GM19438 (cell line): ENCODE data around the gene ST8SIA1.

Source experiments
- ATAC-seq: cut with Tn5 transposase; IDR thresholded peaks from one replicate; pipeline ENCODE4 v1.9.1; 2021; ENCODE audit warnings: low read depth; ENCODE audit not compliant: unreplicated experiment

The ST8SIA1 gene

DNA sequence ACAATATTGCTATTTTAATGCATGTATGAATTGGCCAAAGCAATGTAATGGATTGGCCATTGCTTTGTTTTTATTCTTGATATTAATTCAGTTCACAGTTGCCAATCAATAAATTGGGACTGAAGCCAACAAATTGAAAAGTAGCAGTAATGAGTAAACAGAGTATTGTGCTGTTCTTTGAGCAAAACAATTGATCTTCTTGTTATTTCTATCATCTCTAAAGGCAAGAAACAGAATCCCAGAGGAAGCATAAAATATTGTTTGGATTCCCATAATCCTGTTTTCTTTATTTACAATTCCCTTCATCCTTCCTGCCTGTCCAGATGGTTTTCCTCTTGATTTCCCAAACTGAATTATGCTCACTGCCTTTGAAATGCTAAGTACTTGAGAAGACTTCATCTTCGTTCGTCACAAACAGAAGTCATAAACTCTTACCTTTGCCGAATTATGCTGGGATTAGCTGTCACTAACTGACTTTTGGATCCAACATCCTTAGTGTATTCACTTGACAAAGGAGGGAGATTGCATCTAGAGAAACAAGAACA is 85.9 kb downstream of the ST8SIA1 start:
- ATAC-seq, result no peak

DNA sequence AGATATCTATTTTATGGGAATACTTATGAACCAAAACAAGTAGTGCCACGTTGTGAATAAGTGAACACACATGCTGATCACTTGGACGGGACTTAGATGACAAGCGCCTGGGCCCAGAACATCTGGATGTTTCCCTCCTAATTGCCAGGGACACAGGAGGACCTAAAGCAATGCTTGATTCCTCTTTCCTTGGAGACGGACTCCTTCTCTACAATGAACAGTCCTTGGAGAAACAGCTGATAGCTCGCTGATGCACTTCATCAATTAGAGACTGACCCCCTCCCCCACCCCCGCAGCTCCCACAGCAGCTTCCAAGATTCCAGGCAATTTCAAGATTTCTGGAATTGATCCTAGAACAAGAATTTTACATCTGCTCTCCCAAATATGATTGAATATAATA is 86.4 kb downstream of the ST8SIA1 start:
- ATAC-seq, result no peak

DNA sequence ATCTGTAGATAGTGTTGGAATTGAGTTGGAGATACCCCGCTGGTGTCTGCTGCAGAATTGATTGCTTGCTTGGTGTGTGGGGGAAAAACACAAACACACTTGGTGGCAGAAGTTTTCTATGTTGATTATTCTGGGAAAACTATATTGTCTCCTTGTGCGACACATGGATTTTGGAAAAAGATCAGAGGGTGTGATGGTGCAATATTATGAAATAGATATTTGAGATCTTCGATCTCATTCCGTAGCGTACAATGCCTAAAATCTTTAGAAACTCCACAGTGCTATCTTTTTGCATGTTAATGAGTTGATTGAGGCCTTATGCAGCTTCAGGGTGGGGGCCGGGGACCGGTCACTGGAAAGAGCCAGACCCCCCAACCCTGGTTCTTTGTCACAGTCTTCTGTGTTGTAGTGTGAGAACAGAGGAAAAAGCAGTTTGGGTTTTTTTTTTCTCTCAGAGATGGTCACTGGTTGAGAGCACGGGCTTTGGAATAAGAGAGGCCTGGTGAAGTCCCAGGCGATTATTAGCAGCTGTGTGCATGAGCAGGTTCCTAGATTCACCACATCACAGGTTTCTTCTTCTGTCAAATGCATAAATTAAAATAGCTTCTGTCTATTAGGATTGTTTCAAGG is 88.2 kb downstream of the ST8SIA1 start:
- ATAC-seq, result no peak

DNA sequence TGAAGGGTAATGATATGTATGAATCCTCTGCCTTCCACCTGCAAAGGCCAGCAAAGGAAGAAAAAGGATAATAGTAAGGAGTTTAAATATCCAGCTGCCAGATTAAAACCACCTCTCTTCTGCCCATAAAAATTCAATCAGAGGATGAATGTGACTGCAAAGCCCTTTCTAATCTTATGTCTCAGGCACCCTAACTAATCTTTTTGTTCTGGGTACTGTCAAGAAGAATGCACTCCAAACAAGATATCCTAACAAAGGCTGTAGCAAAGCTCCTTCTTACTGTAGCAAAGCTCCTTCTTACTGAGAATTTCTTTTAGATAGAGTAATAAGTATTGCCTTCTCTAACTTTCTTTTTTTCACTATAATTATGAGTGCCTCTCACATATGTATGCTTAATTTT is 91.8 kb downstream of the ST8SIA1 start:
- ATAC-seq, result no peak

DNA sequence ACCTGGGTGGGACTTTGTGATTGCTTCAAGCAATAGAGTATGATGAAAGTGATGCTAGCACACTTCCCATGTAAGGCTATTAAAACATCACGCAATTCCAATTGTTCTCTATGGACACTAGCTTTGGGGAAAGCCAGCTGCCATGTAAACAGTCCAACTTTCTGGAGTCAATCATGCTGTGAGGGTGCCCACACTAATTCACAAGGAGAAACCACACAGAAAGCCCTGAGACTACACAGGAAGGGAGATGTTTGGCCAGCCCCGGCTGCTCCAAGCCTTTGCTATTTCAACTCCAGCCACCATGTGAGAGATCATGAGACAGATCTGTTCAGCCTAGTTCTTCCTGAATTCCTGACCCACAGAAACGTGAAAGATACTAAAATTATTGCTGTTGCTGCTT is 96.3 kb downstream of the ST8SIA1 start:
- no peak for ATAC-seq

DNA sequence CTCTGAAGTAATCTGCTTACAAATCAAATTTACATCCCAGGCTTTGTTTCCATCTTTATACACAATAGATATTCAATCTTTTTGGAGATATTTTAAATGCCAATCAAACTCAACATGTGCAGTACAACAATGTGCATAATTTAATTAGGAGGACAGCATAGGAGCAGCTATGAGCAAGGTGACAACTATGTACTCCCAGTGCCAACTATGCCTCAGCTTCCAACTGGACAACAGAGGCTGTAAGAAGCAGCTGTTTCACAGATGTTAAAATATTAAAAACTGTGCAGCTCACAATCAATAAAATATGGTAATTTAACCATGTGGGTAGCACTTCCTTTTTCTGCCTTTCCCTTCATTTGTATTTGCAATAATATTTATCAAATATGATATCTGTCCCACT is 99.9 kb downstream of the ST8SIA1 start:
- ATAC-seq, result no peak

DNA sequence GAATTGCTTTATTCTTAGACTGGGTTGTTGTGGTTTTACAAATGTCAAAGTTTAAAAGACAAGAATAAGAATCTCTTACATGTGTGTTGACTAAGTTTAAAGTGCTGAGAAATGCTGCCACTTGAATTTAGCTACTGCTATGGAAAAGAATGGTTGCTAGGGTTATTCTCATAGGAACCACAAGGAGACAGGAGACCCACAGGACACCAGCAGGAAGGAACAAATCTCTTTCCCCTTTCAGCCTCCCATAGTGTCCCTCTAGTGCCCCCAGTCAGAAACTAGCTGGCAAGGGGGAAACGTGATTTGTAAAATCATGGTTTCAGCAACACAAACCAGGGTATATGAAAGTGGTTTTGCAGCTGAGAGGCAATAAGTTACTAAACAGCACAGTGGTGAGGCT is 102.7 kb downstream of the ST8SIA1 start:
- ATAC-seq, result no peak

DNA sequence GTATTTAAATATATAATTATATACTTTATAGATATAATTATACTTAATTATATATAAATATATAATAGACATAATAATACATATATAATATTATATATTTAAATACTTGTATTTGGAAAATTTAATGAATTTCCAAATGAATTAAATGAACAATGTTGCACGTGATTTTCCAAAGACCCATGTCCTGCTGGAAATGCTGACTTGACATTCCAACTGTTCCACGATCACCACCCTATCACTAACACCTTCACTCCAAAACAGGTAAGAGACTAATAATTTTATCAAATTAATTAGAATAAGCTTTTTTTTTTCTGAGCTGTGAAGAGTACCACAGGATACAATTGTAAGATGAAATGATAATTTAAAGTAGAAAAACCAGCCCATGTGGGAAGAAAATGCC is 103.4 kb downstream of the ST8SIA1 start:
- ATAC-seq, result no peak

DNA sequence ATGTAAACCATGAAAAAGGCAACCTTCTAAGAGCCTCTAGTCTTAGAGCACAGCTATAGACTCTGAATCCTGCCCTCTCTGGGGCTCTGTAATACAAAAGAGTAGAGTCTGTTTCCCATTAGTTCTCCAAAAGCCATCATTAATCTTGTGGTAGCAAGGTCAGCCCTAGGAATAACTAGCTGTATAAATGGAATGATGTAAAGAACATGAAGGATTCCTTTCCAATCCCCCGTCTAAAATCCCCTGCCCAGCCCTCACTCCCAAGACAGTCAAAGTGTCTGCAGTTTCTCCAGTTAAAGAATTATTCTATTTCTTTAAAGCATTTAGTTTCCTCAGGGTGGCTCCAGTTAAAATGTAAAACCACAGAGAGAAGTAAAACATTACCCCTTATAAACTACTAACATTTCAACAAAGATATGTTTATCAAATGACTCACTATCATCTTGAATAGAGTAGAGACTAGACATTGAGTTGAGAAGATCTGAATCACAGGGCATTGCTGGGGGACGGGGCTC is 104.2 kb downstream of the ST8SIA1 start:
- ATAC-seq, result no peak

DNA sequence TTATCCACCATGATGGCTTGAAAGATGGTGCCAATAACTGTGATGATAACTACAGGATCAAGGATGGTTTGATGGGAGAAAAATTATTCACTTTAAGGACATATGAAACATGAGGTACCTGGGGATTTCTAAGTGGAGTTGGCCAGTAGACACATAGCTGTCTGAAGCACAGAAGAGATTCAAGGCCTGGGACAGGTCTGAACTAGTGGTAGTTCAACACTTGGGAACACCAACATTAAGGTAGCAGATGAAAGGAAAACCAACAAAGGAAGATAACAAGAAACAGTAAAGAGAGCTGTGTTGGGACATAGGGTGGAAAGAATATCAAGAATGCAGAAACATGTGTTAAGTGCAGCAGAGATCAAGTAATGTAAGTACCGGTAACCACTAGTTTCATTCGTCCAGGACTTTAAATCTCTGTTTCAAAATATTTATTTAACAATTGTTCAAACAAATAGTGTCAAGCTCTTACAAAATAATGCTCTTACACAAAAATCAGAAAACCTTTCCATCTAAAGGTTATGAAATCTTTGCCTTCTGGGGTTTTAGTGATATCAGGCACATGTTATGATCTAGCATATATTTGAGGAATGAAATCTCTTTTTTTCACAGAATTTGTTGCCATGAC is 104.7 kb downstream of the ST8SIA1 start:
- no peak for ATAC-seq

DNA sequence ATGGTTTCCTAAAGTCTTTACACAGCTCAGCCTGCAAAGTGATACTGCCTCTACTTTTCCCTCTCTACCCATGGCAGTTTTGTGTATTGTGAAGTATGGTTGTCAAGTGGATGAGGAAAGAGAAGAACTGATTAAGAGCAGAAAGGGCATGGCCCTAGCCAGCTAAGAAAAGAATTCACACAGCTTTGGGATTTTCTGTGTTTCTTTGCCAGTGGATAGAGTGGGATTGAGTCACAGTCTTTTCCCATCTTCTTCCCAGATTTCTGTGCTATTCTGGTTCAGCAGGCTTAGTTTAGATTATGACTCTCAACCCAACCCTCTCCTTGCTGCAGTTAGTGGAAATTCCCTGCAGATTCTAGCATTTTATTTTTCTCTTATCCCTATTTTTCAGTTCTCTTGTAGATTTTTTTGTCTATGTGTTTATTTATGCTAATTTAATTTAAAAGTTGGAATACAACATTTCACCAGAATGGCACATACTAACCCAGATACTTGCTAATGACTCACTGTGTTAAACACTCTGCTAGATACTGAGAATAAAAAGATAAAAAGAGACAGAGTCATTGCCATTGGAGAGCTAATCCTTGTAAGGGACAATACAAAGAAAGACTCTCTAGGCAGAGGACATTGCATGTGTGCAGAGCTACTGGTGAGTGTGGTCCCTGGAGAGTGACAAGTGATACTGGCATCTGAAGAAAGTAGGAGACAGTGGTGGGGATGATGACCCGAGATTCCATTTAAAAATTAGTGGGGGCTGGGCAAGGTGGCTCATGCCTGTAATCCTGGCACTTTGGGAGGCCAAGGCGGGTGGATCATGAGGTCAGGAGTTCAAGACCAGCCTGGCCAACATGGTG is 106.3 kb downstream of the ST8SIA1 start:
- ATAC-seq, result no peak

DNA sequence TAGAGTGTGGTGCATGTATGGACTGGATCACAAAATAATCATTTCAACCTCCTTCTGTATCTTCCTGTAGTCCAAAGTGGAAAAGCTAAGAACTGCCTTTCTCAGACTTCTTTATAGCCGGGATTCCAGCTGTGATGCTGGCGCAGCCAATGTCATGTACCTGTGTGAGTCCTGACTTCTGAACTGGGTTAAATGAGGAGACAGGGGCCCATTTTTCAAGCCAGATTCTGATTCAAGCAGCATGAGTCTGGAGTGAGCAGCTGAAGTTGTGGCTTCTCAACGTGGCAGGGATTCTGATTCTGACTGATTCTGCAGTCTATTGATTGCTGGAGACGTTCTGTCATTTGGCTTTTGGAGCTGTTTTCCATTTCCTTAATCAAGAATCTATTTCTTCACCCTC is 111.2 kb downstream of the ST8SIA1 start:
- no peak for ATAC-seq

DNA sequence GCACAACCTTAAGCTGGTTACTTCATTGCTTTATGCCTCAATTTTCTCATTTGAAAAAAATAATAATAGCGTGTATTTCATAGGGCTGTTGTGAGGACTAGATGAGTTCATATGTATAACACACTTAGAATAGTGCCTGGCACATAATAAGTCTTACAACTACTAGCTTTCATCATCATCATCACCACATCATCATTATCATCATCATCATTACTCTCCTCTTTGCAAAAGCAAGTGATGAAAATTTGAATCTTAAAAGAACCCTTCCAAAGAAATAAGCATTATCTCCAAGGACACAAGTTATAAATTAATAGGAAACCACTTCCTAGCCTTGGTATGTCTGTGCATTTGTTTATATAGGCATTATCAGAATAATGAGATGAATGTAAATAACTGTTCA is 117.0 kb downstream of the ST8SIA1 start:
- no peak for ATAC-seq

DNA sequence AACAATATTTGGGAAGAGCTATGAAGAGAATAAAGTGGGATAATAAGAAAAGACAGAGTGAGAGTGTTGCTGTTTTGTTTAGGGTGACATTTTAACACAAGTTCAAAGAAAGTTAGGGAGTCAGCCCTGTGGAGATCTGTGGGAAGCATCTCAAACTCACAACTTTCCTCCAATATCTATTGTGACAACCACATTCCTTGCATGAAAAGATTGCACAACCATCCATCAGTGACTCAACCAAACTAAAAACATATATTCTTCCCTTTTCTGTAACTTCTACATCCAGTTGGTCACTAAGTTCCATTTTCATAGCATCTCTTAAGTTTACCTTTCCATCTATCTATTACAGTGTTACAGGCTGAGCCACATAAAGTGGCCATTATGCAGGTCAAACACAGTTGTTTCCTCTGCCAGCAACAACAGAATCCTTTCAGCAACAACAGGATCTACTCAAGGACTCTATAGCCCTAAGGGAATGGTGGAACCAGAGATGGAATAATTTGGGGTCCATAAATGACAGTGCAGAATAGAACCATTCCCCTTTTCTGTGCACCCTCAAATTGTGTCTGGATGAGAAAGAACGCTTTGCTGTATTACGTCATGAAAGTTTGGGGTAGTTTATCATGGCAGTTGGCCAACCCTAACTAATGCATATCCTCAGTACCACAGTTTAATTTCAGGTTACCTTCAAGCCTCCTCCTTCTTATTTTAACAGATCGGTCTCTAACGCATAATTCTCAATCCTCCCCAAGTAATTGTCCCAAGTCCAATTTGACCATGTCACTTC is 118.8 kb downstream of the ST8SIA1 start:
- no peak for ATAC-seq

DNA sequence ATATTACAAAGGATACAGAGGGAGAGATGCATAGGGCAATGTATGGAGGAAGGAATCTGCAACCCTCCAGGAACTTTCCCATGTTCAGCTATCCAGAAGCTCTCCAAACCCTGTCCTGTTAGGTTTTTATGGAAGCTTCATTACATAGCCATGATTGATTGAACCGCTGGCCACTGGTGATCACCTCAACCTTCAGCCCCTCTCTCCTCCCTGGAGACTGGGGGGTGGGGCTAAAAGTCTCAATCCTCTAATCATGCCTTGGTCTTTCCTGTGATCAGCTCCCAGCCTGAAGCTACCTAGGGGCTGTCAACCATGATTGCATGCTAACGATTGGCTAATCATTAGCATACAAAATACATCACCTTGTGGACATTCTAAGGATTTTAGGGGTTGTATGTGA is 123.4 kb downstream of the ST8SIA1 start:
- ATAC-seq, result no peak

DNA sequence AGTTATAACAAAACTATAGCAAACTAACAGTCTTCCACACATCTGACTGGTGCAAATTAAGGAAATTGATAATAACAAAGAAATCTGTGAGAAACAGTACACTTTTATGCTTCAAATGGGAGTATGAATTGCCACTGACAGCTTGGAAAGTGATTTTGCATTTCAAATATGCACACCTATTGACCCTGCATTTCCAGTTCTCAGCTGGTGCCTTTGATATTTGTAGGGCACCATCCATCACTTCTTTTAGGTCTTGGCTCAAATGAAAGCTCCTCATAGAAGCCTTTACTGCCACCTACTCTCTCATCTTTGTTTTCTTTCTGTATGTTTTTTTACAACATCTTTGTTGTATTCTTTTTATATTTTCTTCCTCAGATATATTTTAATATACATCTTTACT is 125.1 kb downstream of the ST8SIA1 start:
- ATAC-seq, result no peak

DNA sequence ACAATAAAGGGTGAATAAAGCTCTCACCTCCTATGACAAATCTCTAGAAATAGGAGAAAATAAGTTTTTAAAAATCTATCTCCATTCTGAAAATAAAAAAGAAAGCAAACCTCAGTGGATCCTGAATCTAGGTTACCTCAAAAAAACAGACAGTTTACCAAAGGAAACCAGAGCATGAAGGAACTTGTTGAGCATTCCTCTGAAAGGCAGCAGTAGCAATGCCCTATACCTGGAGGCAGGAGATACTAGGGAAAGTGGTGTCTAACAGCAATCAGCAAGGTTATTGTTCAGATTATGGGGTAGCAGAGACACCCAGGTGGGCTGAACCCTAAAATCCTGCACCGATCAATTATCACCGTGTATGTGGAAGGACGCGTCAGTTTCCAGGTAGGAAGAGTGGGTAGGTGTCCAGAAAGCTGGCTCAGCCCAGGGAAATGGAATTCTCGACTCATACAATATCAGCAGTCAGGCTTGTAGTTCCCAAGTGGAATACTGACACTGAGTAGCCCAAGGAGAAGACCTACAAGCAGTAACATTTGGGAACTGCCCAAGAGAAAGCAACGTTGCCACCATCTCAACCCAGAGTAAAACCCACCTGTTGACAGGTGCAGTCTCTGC is 128.3 kb downstream of the ST8SIA1 start:
- no peak for ATAC-seq

DNA sequence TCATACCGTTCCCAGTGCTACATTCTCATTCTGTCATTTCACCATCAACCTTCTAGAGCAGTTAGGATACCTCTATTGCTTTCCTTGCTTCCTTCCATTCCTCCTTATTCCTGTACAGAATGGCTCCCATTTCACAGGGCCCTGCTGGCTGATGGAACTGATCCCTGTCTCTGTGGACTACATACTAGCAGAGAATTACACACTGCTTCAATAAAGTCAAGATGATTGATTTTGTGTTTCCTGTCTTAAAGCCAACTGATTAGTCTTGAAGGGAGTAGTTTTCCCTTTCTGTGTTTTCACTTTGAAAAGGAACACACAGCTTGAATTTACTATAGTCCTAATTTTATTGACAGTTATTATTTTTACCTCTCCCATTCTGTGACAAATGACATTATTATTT is 130.1 kb downstream of the ST8SIA1 start:
- no peak for ATAC-seq

DNA sequence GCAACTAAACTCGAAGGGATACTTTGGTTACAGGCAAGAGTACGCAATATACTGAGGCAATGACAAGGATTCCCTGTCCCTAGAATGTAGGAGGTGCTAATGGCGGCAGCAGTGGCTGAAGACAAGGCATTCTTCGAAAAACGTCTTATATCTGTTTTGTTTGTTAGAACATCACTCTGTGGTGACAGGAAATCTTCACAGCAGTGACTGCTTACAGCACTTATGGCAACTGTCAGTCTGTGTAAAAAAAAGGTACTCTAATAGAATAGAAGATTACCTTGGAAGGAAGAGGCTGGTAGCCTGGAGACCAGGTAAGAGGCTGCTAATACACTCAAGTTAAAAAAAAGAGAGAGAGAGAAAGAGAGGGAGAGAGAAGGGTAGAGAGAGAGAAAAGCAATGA is 131.7 kb downstream of the ST8SIA1 start:
- ATAC-seq, result no peak

DNA sequence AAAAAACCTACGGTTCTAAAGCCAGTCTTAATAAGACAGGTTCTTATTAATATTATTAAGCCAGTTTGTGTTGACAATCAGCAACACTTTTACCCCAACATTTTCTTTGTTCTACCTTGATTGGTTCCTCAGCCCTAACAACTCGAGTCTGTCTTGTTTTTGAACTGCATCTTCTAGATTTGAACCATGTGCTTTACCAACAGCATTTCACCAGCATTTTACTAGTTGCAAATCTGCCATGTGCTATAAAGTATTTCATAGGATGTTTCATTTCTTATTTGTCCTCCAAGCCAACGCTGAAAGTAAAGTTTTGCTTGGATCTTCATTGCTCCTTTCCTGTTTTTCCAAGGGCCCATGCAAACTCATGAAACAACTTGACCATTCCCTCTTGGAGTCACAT is 133.4 kb downstream of the ST8SIA1 start:
- no peak for ATAC-seq
